Effector CD8-positive, alpha-beta T cell (primary cell): Measurements from ENCODE around the gene CDK19.
"Not testable (repeated sequence)": the region's sequence is repeated elsewhere in the genome, so short reads cannot be mapped to it uniquely, and the experiment has no call there.

ENCODE experiments used
- DNase-seq: peaks from one replicate; lab custom pipeline; 2025; lab: John Stamatoyannopoulos, UW

The CDK19 gene

GRCh38 chr6:110813338-110814101, 1.7 kb downstream of the CDK19 start:
- no peak for DNase-seq

- DNase-seq: no peak
These were observed 2.5 kb downstream of the CDK19 start for GRCh38 chr6:110812719-110813118.

- no peak for DNase-seq
These were observed 4.2 kb downstream of the CDK19 start for GRCh38 chr6:110810896-110811586.

GRCh38 chr6:110809792-110810191, 5.5 kb downstream of the CDK19 start:
- no peak for DNase-seq

GRCh38 chr6:110802175-110802574, 13.1 kb downstream of the CDK19 start:
- DNase-seq: not testable (repeated sequence)

GRCh38 chr6:110800839-110801196, 14.5 kb downstream of the CDK19 start:
- DNase-seq: no peak

- DNase-seq: no peak
These were observed 15.0 kb downstream of the CDK19 start for GRCh38 chr6:110800196-110800838.

- DNase-seq: no peak
These were observed 15.6 kb downstream of the CDK19 start for GRCh38 chr6:110799655-110800054.

- DNase-seq: no peak
These were observed 16.1 kb downstream of the CDK19 start for GRCh38 chr6:110799189-110799588.

- no peak for DNase-seq
These were observed 20.0 kb downstream of the CDK19 start for GRCh38 chr6:110795271-110795670.

GRCh38 chr6:110786696-110787095, 28.6 kb downstream of the CDK19 start:
- DNase-seq: no peak

GRCh38 chr6:110786271-110786670, 29.0 kb downstream of the CDK19 start:
- no peak for DNase-seq

GRCh38 chr6:110784610-110784979, 30.7 kb downstream of the CDK19 start:
- DNase-seq: no peak

- DNase-seq: no peak
These were observed 33.6 kb downstream of the CDK19 start for GRCh38 chr6:110781522-110782214.

- no peak for DNase-seq
These were observed 36.9 kb downstream of the CDK19 start for GRCh38 chr6:110778333-110778732.

- DNase-seq: no peak
These were observed 37.6 kb downstream of the CDK19 start for GRCh38 chr6:110777636-110778035.

- no peak for DNase-seq
These were observed 38.9 kb downstream of the CDK19 start for GRCh38 chr6:110776413-110776812.

- no peak for DNase-seq
These were observed 45.3 kb downstream of the CDK19 start for GRCh38 chr6:110769923-110770322.

GRCh38 chr6:110768057-110768456, 47.2 kb downstream of the CDK19 start:
- no peak for DNase-seq

- no peak for DNase-seq
These were observed 53.9 kb downstream of the CDK19 start for GRCh38 chr6:110761371-110761770.

GRCh38 chr6:110760589-110760988, 54.7 kb downstream of the CDK19 start:
- DNase-seq: no peak

GRCh38 chr6:110760098-110760497, 55.2 kb downstream of the CDK19 start:
- not testable (repeated sequence) for DNase-seq
